RKO (cell line): Measurements from ENCODE around the gene STAU1.
"Not testable (repeated sequence)": the region's sequence is repeated elsewhere in the genome, so short reads cannot be mapped to it uniquely, and the experiment has no call there.

Experiments
- DNase-seq: peaks from one replicate; pipeline ENCODE4 v3.0.0-alpha.2; 2016; ENCODE audit warnings: low spot score

Gene STAU1

GRCh38 chr20:49203011-49203410 is 14.9 kb upstream of the STAU1 start:
- DNase-seq: no peak

DNA sequence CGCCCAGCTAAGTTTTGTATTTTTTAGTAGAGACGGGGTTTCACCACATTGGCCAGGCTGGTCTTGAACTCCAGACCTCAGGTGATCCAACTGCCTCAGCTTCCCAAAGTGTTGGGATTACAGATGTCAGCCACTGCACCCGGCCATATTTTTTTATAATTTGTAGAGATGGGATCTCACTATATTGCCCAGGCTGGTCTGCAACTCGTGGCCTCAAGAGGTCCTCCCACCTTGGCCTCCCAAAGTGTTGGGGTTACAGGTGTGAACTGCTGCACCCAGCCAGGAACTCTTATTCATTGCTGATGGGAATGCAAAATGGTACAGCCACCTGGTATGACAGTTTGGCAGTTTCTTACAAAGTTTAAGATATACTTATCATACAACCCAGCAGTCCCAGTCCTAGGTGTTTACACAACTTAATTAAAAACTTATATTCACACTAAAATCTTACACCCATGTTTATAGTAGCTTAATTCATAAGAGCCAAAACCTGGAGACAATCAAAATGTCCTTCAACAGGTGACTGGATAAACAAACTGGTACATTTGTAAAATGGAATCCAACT is 11.7 kb upstream of the STAU1 start:
- DNase-seq: no peak

- DNase-seq: not testable (repeated sequence)
Measured at GRCh38 chr20:49192944-49193518, 4.9 kb upstream of the STAU1 start.

GRCh38 chr20:49187330-49187850 is 744 bp downstream of the STAU1 start:
- peak; percentile 44 for DNase-seq

DNA sequence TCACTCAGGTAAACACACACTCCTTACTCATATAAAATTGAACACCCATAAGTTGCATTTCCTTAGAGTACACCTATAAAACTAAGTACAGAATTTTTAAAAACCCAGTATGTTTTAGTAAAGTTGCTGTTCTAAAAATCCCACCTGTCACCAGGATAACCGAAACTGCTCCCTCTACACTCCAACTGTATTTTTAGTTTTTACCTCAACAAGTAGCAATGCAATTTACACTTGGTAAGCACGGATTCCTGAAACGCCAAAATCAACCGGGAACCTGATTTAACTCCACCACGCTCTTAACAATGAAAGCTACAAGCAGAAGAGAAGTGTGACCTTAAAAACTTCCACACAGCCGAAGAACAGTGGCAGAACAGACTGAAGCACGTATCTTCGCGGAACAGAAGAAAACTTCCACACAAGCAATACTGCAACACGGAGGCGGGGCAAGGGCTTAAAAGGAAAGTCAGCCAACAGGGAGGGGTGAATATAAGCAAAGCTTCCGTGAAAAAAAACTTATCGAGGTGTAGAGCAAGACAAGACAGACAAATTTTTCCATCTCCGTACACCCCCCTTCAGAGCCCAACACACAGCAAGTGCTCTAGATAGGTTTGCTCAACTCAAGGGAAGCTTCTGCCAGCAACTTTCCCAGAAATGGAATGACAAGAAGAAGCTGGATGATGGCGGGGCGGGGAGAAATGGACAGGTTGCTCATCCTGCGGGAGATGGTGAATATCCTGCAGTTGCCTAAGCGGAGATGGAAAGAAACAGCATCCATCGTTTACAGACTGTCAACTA is 1.4 kb downstream of the STAU1 start:
- peak; percentile 76 for DNase-seq

DNA sequence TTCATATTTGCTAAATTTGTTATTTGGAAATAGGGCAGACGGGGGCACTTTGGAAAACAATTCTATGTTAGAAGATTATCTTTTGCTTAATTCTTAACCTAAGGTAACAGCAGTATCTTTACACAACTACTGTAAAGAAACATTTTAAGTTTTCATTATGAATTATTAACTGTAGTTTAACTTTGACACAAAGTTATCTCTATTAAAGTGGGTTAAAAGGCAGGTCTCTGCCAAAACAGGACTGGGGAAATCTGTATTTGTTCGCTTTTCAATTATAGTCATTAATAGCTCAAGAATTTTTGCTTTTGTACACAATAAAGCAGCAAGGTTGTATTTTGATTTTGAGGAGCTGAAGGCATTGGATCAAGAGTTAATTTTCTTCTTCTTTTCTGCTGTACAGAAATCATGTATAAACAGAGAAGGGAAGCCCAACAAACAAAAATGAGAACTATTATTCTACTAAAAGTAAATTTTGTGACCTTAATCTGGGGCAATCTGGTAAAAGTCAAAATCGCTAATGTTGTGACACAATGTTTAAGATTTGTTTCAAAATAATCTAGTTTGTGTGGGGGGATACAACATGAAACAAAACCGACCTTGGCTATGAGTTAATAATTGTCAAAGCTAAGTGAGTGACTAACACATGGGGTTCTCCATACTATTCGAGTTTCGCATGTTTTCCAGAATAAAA is 2.9 kb downstream of the STAU1 start:
- DNase-seq: no peak

GRCh38 chr20:49184691-49185070 is 3.5 kb downstream of the STAU1 start:
- DNase-seq: no peak

- DNase-seq: not testable (repeated sequence)
Measured at GRCh38 chr20:49184084-49184501, 4.0 kb downstream of the STAU1 start.

GRCh38 chr20:49183444-49183843 is 4.7 kb downstream of the STAU1 start:
- DNase-seq: no peak

DNA sequence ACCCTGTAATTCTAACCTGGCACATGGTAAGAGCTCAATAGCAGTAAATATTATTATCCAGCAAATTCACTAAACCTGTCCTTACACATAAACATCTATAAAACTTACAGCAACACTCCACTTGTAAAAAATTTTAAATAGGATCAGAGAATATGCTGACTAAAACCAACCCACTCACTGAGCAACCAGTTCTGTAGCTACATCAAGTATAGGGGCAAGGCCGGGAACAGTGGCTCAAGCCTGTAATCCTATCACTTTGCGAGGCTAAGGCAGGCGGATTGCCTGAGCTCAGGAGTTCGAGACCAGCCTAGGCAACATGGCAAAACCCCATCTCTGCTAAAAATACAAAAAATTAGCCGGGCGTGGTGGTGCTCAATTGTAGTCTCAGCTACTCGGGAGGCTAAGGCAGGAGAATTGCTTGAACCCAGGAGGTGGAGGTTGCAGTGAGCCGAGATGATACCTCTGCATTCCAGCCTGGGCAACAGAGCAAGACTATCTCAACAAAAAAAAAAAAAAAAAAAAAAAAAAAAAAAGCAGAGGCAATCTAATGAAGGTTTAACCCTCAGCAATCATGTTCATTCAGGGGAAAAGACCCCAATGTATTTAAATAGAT is 6.8 kb downstream of the STAU1 start:
- no peak for DNase-seq

GRCh38 chr20:49179368-49180277 is 8.5 kb downstream of the STAU1 start:
- no peak for DNase-seq

- DNase-seq: no peak
Measured at GRCh38 chr20:49174183-49174582, 14.0 kb downstream of the STAU1 start.

DNA sequence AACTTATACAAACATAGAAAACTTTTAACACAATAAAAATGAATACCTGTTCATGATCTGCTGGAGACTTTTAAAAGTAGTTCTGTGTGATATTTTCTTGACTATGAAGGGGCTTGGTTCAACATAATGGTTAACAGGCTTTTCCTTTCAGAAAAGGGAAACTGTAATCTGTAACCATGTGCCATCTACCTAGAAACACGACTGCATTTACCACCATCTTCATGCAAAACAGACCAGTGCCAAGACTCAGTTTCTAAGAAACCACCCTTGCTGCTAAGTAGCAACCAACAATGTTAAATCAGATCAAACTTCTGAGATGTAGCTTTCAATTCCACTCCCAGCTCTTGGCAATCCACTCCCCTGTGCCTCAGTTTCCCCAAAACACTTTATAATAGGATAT is 15.7 kb downstream of the STAU1 start:
- no peak for DNase-seq

GRCh38 chr20:49171909-49172308 is 16.2 kb downstream of the STAU1 start:
- DNase-seq: no peak

GRCh38 chr20:49170714-49171113 is 17.4 kb downstream of the STAU1 start:
- no peak for DNase-seq

DNA sequence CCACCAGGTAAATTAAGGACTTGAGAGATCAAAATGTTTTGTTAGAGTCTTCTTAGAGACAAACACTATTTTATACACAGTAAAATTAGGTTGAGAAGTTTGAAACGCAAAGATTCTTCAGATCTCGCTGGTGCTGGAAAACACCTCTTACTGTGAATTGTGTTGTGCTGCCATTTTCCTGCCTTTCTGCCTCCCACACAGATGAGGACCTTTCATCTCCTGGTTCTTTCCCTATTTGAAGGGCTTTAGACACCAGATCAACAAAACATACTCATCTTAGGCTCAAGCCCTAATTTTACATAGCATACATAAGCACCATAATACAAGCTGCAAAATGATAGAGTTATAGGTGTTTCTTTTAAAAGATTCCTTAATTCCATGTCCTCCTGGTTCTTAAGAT is 18.6 kb downstream of the STAU1 start:
- no peak for DNase-seq

DNA sequence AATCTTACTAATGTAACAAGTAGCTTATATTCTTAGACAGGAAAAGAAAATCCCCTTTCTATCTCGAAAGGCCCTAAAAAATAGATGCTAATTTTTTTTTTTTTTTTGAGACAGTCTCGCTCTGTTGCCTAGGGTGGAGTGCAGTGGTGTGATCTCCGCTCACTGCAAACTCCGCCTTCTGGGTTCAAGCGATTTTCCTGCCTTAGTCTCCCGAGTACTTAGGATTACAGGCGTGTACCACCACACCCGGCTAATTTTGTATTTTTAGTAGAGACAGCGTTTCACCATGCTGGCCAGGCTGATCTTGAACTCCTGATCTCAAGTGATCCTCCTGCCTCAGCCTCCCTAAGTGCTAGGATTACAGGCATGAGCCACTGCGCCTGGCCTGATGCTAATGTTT is 19.3 kb downstream of the STAU1 start:
- not testable (repeated sequence) for DNase-seq

GRCh38 chr20:49167811-49168507 is 20.2 kb downstream of the STAU1 start:
- no peak for DNase-seq

DNA sequence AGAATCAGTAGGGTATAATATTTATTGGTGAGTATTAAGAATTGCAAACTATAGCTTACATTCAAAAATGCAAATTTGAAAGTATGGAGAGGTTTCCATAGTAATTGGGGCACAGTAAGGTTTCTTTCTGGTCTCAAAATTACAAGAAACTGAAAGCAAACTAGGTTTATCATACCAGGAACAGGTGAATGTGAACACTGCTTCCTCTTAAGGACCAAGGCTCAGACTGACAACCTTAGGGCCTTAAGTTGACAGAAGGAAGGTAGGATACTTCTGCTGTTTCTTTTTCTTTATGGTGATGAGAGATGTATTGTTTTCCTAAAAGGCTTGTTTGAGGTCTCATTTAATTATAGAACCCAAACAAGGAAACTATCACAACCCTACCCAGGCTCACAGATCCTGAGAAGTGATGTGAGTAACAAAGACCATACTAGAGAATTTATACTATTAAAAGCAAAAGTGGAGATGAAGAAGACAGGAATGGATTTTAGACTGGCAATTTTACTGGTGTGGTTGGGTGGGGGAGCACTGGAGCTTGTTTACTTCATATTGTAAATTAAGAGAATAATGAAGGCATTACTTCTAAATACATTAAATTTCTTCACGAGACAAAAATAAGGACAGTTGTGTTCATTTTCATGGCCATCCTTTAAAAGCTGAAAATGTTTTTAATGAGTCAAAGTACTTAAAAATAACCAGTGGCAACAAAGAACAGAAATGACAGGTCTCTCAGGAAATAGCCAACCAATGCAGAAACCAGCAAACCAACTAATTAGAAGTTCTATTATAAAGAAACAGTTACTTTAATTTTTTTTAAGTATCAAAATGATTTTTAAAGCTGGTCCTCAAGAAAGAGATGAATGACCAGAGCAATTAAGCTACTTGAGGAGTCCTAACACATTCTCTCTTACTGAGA is 21.3 kb downstream of the STAU1 start:
- DNase-seq: no peak
